Ovary (tissue), 3 donors: ENCODE measurements around the gene PYDC1.

Experiments
- CTCF ChIP-seq, 3 donors: fragments of 450-650 bp in 2 of 3; fragments of 200-600 bp in 1 of 3; IDR thresholded peaks; one replicate each; pipeline versions ENCODE4 v1.5.1 to v1.8.0; 2016 to 2022; ENCODE audit warnings: antibody characterized with exemption in 3 of 3, mild to moderate bottlenecking in 1 of 3
- EP300 ChIP-seq: sonication (generic); formaldehyde crosslinking; IDR thresholded peaks from one replicate; pipeline ENCODE4 v1.6.1; 2017; ENCODE audit warnings: antibody characterized with exemption
- POLR2A ChIP-seq: fragments of 450-650 bp; IDR thresholded peaks from one replicate; pipeline ENCODE4 v1.6.1; 2017; ENCODE audit warnings: antibody characterized with exemption, mild to moderate bottlenecking, moderate library complexity
- donor health status: DM: no; HTN: no; CAD: no.

GRCh38 chr16:31224092-31224955 is 7.4 kb upstream of the PYDC1 start:
- TF ChIP-seq EP300, result no peak
- TF ChIP-seq CTCF (IDR thresholded peaks at IDR 0.05), result no peak
- no peak for TF ChIP-seq POLR2A
